Sigmoid colon (tissue), 4 donors: Measurements from ENCODE around the gene HTT.
"Not testable (repeated sequence)": the region's sequence is repeated elsewhere in the genome, so short reads cannot be mapped to it uniquely, and the experiment has no call there.

Source experiments
- CTCF ChIP-seq, 4 experiments: fragments of 450-650 bp in 3 of 4; fragments of 200-600 bp in 1 of 4; IDR thresholded peaks; one replicate each; pipeline ENCODE4 v1.5.1; 2016 to 2019; ENCODE audit warnings: antibody characterized with exemption in 4 of 4, mild to moderate bottlenecking in 3 of 4, moderate library complexity in 2 of 4
- EP300 ChIP-seq, 4 donors: sonication (generic); formaldehyde crosslinking; IDR thresholded peaks; one replicate each; pipeline ENCODE4 v1.6.1; 2017; ENCODE audit warnings: antibody characterized with exemption in 4 of 4
- POLR2AphosphoS5 ChIP-seq, 4 donors: sonication (generic); formaldehyde crosslinking; IDR thresholded peaks; one replicate each; pipeline ENCODE4 v1.6.1; 2017; ENCODE audit warnings: antibody characterized with exemption in 4 of 4

GRCh38 chr4:3051141-3051897 lies 23.2 kb upstream of the HTT start:
- TF ChIP-seq CTCF, EP300, POLR2AphosphoS5 (IDR thresholded peaks at IDR 0.05): not testable (repeated sequence)
